ENCODE data around the gene GUCY1B1.
A peak's percentile ranks its signal among the peaks of the same experiment; 100 is the strongest.

Gene GUCY1B1

GRCh38 chr4:155722816-155723499, 35.9 kb upstream of the GUCY1B1 start:
- no peak for TF ChIP-seq CTCF (IDR thresholded peaks at IDR 0.05; ENCODE audit: control insufficient read depth, insufficient read depth, low read depth, low read length, missing control alignments)
- no peak for DNase-seq (ENCODE audit: low read depth)
- no peak overlapping the region for H3K4me3 ChIP-seq (ENCODE audit: control insufficient read depth, low read depth, low read length)

- H3K4me3 ChIP-seq (ENCODE audit: control insufficient read depth, low read depth, low read length) = no peak overlapping the region
- TF ChIP-seq CTCF (IDR thresholded peaks at IDR 0.05; ENCODE audit: control insufficient read depth, insufficient read depth, low read depth, low read length, missing control alignments) = no peak
- no peak for DNase-seq (ENCODE audit: low read depth)
Observed at GRCh38 chr4:155724731-155725130, 34.1 kb upstream of the GUCY1B1 start.

GRCh38 chr4:155734065-155734464, 24.8 kb upstream of the GUCY1B1 start:
- DNase-seq (ENCODE audit: low read depth) = no peak
- TF ChIP-seq CTCF (IDR thresholded peaks at IDR 0.05; ENCODE audit: control insufficient read depth, insufficient read depth, low read depth, low read length, missing control alignments) = no peak
- no peak overlapping the region for H3K4me3 ChIP-seq (ENCODE audit: control insufficient read depth, low read depth, low read length)

- no peak for TF ChIP-seq CTCF (IDR thresholded peaks at IDR 0.05; ENCODE audit: control insufficient read depth, insufficient read depth, low read depth, low read length, missing control alignments)
- H3K4me3 ChIP-seq (ENCODE audit: control insufficient read depth, low read depth, low read length) = no peak overlapping the region
- DNase-seq (ENCODE audit: low read depth) = no peak
Observed at GRCh38 chr4:155734951-155735350, 23.9 kb upstream of the GUCY1B1 start.

DNA sequence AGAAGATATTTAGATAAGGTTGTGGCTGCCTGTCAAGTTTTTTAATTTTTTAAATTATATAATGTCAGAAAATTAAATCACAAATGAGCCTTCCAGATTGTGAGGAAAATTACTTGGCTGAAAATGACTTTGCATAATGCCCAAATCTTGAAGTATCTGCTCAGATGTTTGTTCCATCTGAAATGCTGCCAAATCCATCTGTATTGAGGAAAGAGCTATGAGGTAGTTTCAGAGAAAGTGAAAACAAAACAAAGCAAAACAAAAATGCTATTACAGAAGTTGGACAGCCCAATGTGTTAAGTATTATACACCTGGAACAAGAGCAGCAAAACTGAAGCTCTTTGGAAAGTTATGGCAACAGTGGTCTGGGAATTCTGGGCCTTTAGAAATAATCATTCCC, 23.3 kb upstream of the GUCY1B1 start:
- no peak overlapping the region for H3K4me3 ChIP-seq (ENCODE audit: control insufficient read depth, low read depth, low read length)
- no peak for DNase-seq (ENCODE audit: low read depth)
- TF ChIP-seq CTCF (IDR thresholded peaks at IDR 0.05; ENCODE audit: control insufficient read depth, insufficient read depth, low read depth, low read length, missing control alignments) = no peak

DNA sequence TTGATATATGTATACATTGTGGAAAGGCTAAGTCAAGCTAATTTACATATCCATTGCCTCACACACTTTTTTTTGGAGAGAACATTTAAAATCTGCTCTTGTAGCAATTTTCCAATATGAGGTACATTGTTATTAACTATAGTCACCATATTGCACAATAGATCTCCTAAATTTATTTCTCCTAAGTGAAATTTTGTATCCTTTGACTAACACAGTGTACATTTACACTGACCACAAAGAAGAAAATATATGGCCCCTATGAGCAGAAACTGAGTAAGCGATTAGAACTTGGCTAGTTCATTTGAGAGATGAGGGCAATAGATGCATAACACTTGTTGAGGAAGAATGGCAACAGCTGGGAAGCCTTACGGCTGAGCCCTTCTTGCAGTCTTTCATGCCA, 20.3 kb upstream of the GUCY1B1 start:
- H3K4me3 ChIP-seq (ENCODE audit: control insufficient read depth, low read depth, low read length) = no peak overlapping the region
- DNase-seq (ENCODE audit: low read depth) = peak; percentile 51
- TF ChIP-seq CTCF (IDR thresholded peaks at IDR 0.05; ENCODE audit: control insufficient read depth, insufficient read depth, low read depth, low read length, missing control alignments) = no peak
